Fibroblast of villous mesenchyme (primary cell): ENCODE data around the gene PTPRN2. TPM values are rescaled to one million over a fixed set of nuclear protein-coding genes. Genes with fewer than 3 reads are reported as not detected.
"Not testable (repeated sequence)": the region's sequence is repeated elsewhere in the genome, so short reads cannot be mapped to it uniquely, and the experiment has no call there.

Source experiments
- DNase-seq: peaks from one replicate; pipeline ENCODE4 v3.0.0-alpha.2; 2010; ENCODE audit warnings: low read depth
- H3K4me3 ChIP-seq: 2 replicates; pipeline ENCODE4 v1.5.1; 2011; ENCODE audit warnings: low read depth, mild to moderate bottlenecking, low read length
- CTCF ChIP-seq: IDR thresholded peaks from 2 replicates; pipeline ENCODE4 v1.5.1; 2012; ENCODE audit warnings: low read depth, mild to moderate bottlenecking, low read length; ENCODE audit not compliant: insufficient read depth
- total RNA-seq: library from RNA; depleted of rRNA; stranded (reverse); fragments of >200 nt; gene quantifications from 2 replicates; pipeline ENCODE4 v1.2.3, GENCODE V29; 2012

The PTPRN2 gene
- total RNA-seq, 1 donor: not detected

GRCh38 chr7:158461824-158462223 lies 125.8 kb downstream of the PTPRN2 start:
- no peak overlapping the region for H3K4me3 ChIP-seq
- no peak for DNase-seq
- TF ChIP-seq CTCF: no peak

- no peak for TF ChIP-seq CTCF
- no peak for DNase-seq
- no peak overlapping the region for H3K4me3 ChIP-seq
Observed at GRCh38 chr7:158460665-158461064, 127.0 kb downstream of the PTPRN2 start.

GRCh38 chr7:158458716-158459282 lies 128.8 kb downstream of the PTPRN2 start:
- no peak overlapping the region for H3K4me3 ChIP-seq
- no peak for DNase-seq
- no peak for TF ChIP-seq CTCF

- no peak overlapping the region for H3K4me3 ChIP-seq
- TF ChIP-seq CTCF: no peak
- DNase-seq: no peak
Observed at GRCh38 chr7:158458096-158458495, 129.5 kb downstream of the PTPRN2 start.

- DNase-seq, H3K4me3 ChIP-seq: not testable (repeated sequence)
Observed at GRCh38 chr7:158457586-158457985, 130.0 kb downstream of the PTPRN2 start.

- H3K4me3 ChIP-seq: no peak overlapping the region
- DNase-seq: no peak
- TF ChIP-seq CTCF: no peak
Observed at GRCh38 chr7:158454631-158455030, 133.0 kb downstream of the PTPRN2 start.

- no peak overlapping the region for H3K4me3 ChIP-seq
- DNase-seq: no peak
- no peak for TF ChIP-seq CTCF
Observed at GRCh38 chr7:158453663-158454062, 134.0 kb downstream of the PTPRN2 start.
